NCI-H1436 treated with DMSO at 0.1 percent for 48 hours (cell line): ENCODE measurements around the gene ERICH4.
"Not testable (repeated sequence)": the region's sequence is repeated elsewhere in the genome, so short reads cannot be mapped to it uniquely, and the experiment has no call there.

Experiments
- DNase-seq: peaks from one replicate; lab custom pipeline; 2025; lab: John Stamatoyannopoulos, UW

The ERICH4 gene

DNA sequence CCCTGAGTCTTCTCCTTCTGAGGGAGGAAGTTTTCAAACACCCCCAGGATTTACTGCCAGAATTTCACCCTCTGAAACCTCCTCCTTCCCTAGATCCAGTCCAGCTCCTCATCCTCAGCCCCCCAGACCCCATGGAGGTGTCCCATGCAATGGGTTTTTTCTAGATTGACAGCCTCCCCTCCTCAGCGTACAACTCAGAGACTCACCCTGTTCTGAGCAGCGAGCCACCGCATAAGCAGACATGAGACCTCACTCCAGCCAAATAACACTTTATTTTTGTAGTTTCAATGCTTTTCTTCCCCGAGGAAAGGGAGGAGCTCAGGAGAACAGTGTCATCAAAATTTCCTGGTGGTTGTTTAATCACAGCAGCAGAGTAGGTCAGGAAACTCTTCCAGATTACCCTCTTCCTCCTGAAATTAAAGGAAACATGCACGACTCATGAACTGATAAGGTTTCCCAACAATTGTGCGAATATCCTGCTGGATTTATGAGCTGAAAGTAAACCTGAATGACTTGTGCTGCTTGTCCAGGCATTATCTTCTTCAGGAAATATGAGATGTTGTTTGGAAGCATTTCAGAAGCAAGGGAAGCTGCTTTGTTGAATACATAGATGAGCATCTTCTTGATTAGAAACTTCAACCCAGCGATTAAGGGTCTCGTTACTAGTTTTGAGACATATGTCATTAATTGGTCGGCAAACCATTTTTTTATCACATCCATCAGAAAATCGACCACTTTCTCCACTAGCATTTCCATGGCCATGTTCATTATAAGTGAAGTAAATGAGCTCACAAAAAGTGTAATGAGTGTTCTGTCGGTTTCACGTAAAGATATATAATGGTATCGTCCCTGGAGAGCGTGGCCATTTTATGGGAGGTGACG lies 36.2 kb downstream of the ERICH4 start:
- no peak for DNase-seq

GRCh38 chr19:41479757-41480191 lies 36.8 kb downstream of the ERICH4 start:
- DNase-seq = no peak

DNA sequence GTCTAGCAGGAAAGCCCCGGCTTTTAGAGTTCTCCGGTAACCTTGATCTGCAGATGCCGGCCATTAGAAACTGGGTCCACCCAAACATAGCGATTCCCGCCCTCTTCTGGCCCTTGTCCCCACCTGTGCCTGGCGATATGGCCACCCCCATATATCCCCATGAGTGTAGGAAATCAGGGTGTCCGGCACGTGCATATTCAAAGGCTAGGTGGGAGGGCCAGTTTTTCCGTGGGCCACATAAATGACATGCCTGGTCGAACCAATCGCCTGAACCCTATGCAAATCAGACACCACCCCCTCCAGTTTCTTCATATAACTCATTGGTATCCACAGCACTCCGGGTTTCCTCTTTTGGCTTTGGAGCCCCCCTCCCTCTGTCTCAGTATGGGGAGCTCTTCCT lies 37.4 kb downstream of the ERICH4 start:
- DNase-seq = no peak

DNA sequence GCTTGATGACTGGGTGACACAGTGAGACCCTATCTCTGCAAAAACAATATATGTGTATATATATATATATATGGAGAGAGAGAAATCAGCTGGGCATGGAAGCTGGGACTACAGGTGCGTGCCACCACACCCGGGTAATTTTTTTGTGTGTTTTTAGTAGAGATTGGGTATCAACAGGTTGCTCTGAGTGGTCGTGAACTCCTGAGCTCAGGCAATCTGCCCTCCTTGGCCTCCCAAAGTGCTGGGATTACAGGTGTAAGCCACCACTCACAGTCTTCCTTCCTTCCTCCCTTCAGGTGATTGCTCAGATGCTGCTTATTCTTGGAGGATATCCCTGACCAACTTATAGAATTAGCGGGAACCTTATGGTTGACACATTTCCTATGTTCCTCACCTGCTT lies 41.9 kb downstream of the ERICH4 start:
- no peak for DNase-seq

DNA sequence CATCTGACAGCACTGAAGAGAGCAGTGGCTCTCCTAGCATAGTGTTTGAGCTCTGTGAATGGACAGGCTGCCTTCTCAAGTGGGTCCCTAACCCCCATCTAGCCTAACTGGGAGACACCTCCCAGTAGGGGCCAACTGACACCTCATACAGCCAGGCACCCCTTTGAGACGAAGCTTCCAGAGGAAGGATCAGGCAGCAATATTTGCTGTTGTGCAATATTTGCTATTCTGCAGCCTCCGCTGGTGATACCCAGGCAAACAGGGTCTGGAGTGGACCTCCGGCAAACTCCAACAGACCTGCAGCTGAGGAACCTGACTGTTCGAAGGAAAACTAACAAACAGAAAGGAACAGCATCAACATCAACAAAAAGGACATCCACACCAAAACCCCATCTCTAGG lies 44.0 kb downstream of the ERICH4 start:
- DNase-seq = not testable (repeated sequence)

GRCh38 chr19:41492843-41493242 lies 49.9 kb downstream of the ERICH4 start:
- DNase-seq = no peak
